A549 (cell line): Measurements from ENCODE around the gene SLU7. TPM values are rescaled to one million over a fixed set of nuclear protein-coding genes. Genes with fewer than 3 reads are reported as not detected.

Experiments used
- ATAC-seq, 2 experiments: fragments of 200-7000 bp in 1 of 2; fragments of >200 bp in 1 of 2; cut with Nextera tagmentation in 1 of 2; cut with Tn5 transposase in 1 of 2; 3 replicates each; pipeline versions ENCODE4 v1.8.0 to v1.9.1; 2018 to 2020; ENCODE audit warnings: mild to moderate bottlenecking in 1 of 2, moderate library complexity in 1 of 2
- CTCF ChIA-PET: fragments of 300-600 bp; sonication (Branson Sonifier 250); formaldehyde crosslinking; extraction: SDS; loops from one replicate; lab custom pipeline; 2021; ENCODE audit warnings: antibody characterized with exemption, inconsistent platforms; lab: Yijun Ruan, JAX
- POLR2A ChIA-PET: fragments of 350-600 bp; formaldehyde crosslinking; extraction: SDS; loops from one replicate; lab custom pipeline; 2021; ENCODE audit warnings: antibody characterized with exemption, inconsistent platforms; lab: Yijun Ruan, JAX
- DNase-seq, 2 experiments: peaks; one replicate each; pipeline versions ENCODE4 v3.0.0 to v3.0.0-alpha.2; 2011 to 2016; ENCODE audit warnings: low read depth in 1 of 2, low spot score in 1 of 2
- FAIRE-seq: peaks from 2 replicates; lab custom pipeline; 2011; peaks lifted over from hg19 to GRCh38; lab: Jason Lieb, UNC
- H3K27ac ChIP-seq, 2 experiments: fragments of >200 bp; sonication (Bioruptor Twin); formaldehyde crosslinking; 3 replicates each; pipeline ENCODE4 v1.5.1; 2016 to 2017
- H3K4me1 ChIP-seq: fragments of >200 bp; sonication (Bioruptor Twin); formaldehyde crosslinking; 3 replicates; pipeline ENCODE4 v1.6.1; 2016
- H3K4me2 ChIP-seq: fragments of >200 bp; sonication (Bioruptor Twin); formaldehyde crosslinking; 3 replicates; pipeline ENCODE4 v1.6.1; 2016
- H3K4me3 ChIP-seq: fragments of >200 bp; sonication (Bioruptor Twin); formaldehyde crosslinking; 3 replicates; pipeline ENCODE4 v1.5.1; 2016
- H3K9me3 ChIP-seq: fragments of >200 bp; sonication (Bioruptor Twin); formaldehyde crosslinking; 3 replicates; pipeline ENCODE4 v1.6.1; 2016
- BCL3 ChIP-seq: fragments of >200 bp; sonication (Bioruptor Twin); formaldehyde crosslinking; IDR thresholded peaks from 3 replicates; pipeline ENCODE4 v1.6.1; 2016
- CBX2 ChIP-seq: fragments of 200-600 bp; sonication (generic); IDR thresholded peaks from 2 replicates; pipeline ENCODE4 v1.6.1; 2016; ENCODE audit warnings: low read depth, mild to moderate bottlenecking, borderline replicate concordance
- CBX8 ChIP-seq: fragments of 200-600 bp; sonication (generic); IDR thresholded peaks from 2 replicates; pipeline ENCODE4 v1.6.1; 2016
- CEBPB ChIP-seq, 2 experiments: fragments of >200 bp in 1 of 2; sonication (Bioruptor Twin) in 1 of 2; formaldehyde crosslinking in 1 of 2; IDR thresholded peaks; 2 replicates each; pipeline ENCODE4 v1.6.1; 2012 to 2016
- CHD2 ChIP-seq: fragments of 150-350 bp; IDR thresholded peaks from 2 replicates; pipeline ENCODE4 v1.6.1; 2014; ENCODE audit warnings: low read length; ENCODE audit not compliant: partially characterized antibody
- EP300 ChIP-seq, 2 experiments: fragments of >200 bp; sonication (Bioruptor Twin); formaldehyde crosslinking; IDR thresholded peaks; 2 replicates in 1 of 2; 3 replicates in 1 of 2; pipeline ENCODE4 v1.6.1; 2016 to 2017
- ESRRA ChIP-seq: fragments of 150-350 bp; IDR thresholded peaks from 2 replicates; pipeline ENCODE4 v1.6.1; 2014; ENCODE audit warnings: mild to moderate bottlenecking, low read length, borderline replicate concordance
- FOSB ChIP-seq: fragments of 250-450 bp; sonication (Bioruptor Pico); IDR thresholded peaks from 2 replicates; pipeline ENCODE4 v1.5.0; 2020; ENCODE audit warnings: mild to moderate bottlenecking, moderate library complexity
- FOXS1 ChIP-seq: fragments of 250-450 bp; sonication (Bioruptor Pico); IDR thresholded peaks from 2 replicates; pipeline ENCODE4 v1.5.0; 2020; ENCODE audit warnings: mild to moderate bottlenecking, moderate library complexity
- GATA3 ChIP-seq: IDR thresholded peaks from 2 replicates; pipeline ENCODE4 v1.6.1; 2012; ENCODE audit warnings: borderline replicate concordance
- HOXB13 ChIP-seq: fragments of 250-450 bp; sonication (Bioruptor Pico); IDR thresholded peaks from 2 replicates; pipeline ENCODE4 v1.5.0; 2020; ENCODE audit warnings: low read depth, mild to moderate bottlenecking, moderate library complexity
- HOXB5 ChIP-seq: fragments of 250-450 bp; sonication (Bioruptor Pico); IDR thresholded peaks from 2 replicates; pipeline ENCODE4 v1.5.0; 2020; ENCODE audit warnings: mild to moderate bottlenecking, moderate library complexity
- KDM1A ChIP-seq: fragments of 200-600 bp; sonication (generic); IDR thresholded peaks from 2 replicates; pipeline ENCODE4 v1.6.1; 2016; ENCODE audit warnings: low read depth, mild to moderate bottlenecking
- MAFK ChIP-seq: fragments of 450-650 bp; IDR thresholded peaks from 2 replicates; pipeline ENCODE4 v1.6.1; 2014; ENCODE audit not compliant: partially characterized antibody
- MAZ ChIP-seq: fragments of 150-350 bp; IDR thresholded peaks from 2 replicates; pipeline ENCODE4 v1.6.1; 2014; ENCODE audit warnings: antibody characterized with exemption, low read depth, low read length, borderline replicate concordance
- NR3C1 ChIP-seq: fragments of >200 bp; sonication (Bioruptor Twin); formaldehyde crosslinking; IDR thresholded peaks from 3 replicates; pipeline ENCODE4 v1.6.1; 2017
- PHF8 ChIP-seq: fragments of 200-600 bp; sonication (generic); IDR thresholded peaks from 2 replicates; pipeline ENCODE4 v1.6.1; 2016; ENCODE audit warnings: low read depth, mild to moderate bottlenecking, antibody characterized with exemption, moderate library complexity, borderline replicate concordance
- POLR2A ChIP-seq: IDR thresholded peaks from 2 replicates; pipeline ENCODE4 v1.6.1; 2012; ENCODE audit warnings: mild to moderate bottlenecking, low read length
- RARB ChIP-seq: fragments of 250-450 bp; sonication (Bioruptor Pico); IDR thresholded peaks from 2 replicates; pipeline ENCODE4 v1.8.0; 2021; ENCODE audit warnings: mild to moderate bottlenecking, moderate library complexity
- RCOR1 ChIP-seq: fragments of 150-350 bp; IDR thresholded peaks from 2 replicates; pipeline ENCODE4 v1.6.1; 2014; ENCODE audit warnings: antibody characterized with exemption, low read length, low read depth
- REST ChIP-seq: fragments of 200-600 bp; sonication (generic); IDR thresholded peaks from 2 replicates; pipeline ENCODE4 v1.6.1; 2016; ENCODE audit warnings: antibody characterized with exemption, mild to moderate bottlenecking, moderate library complexity
- RFX5 ChIP-seq: fragments of 450-650 bp; IDR thresholded peaks from 2 replicates; pipeline ENCODE4 v1.7.1; 2014; ENCODE audit warnings: antibody characterized with exemption, mild to moderate bottlenecking, moderate library complexity
- RNF2 ChIP-seq: fragments of 200-600 bp; sonication (generic); IDR thresholded peaks from 2 replicates; pipeline ENCODE4 v1.6.1; 2016; ENCODE audit warnings: low read depth, mild to moderate bottlenecking, antibody characterized with exemption, moderate library complexity, borderline replicate concordance
- TFCP2L1 ChIP-seq: fragments of 250-450 bp; sonication (Bioruptor Pico); IDR thresholded peaks from 2 replicates; pipeline ENCODE4 v1.5.0; 2021; ENCODE audit warnings: mild to moderate bottlenecking
- WGBS: methylation state at CpG from one replicate; pipeline ENCODE4 v1.1.6; 2017; ENCODE audit errors: missing lambda C conversion rate; 5-methylcytosine and 5-hydroxymethylcytosine counted together
- polyA plus RNA-seq, 4 experiments: library from polyadenylated mRNA; depleted of rRNA in 3 of 4; stranded (reverse); fragments of >200 nt; fragmentation: RNase III in 1 of 4; extraction: RNeasy Plus Mini Kit Qiagen cat#74134 plus additional on column Dnase treatment in 1 of 4; gene quantifications; 2 replicates in 3 of 4; 3 replicates in 1 of 4; pipeline ENCODE4 v1.2.3, GENCODE V29; 2011 to 2017
- TF ChIP-seq, protein P1 (sequence below): IDR thresholded peaks from 2 replicates; pipeline ENCODE4 v1.6.1; 2012
- TF ChIP-seq, protein P2 (sequence below): fragments of >200 bp; sonication (Bioruptor Twin); formaldehyde crosslinking; IDR thresholded peaks from 2 replicates; pipeline ENCODE4 v1.6.1; 2016

SLU7 gene
- polyA plus RNA-seq, 2 of the 4 experiments (the other 2 are of a cell fraction), result 67.0 to 75.5 TPM

DNA sequence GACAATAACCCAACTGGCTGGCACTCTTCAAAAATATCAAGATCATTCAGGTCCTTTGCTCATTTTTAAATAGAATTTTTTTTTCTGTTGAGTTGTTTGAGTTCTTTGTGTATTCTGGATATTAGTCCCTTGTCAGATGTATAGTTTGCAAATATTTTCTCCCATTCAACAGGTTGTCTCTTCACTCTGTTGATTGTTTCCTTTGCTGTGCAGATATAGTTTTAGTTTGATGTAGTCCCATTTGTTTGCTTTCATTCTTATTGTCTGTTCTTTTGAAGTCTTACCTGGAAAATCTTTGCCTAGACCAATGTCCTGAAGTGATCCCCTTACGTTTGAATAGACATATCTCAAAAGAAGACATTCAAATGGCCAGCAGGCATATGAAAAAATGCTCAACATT is 25.5 kb upstream of the SLU7 start:
- ChIA-PET POLR2A (no interaction called here), CTCF (no interaction called here)
- no peak overlapping the region for H3K27ac ChIP-seq
- WGBS, result 3% methylated on average over 1 of the region's 1 CpG
- H3K4me3 ChIP-seq, result no peak overlapping the region
- TF ChIP-seq ESRRA (no peak), RNF2 (no peak), RARB (CRISPR knock-in tag) (no peak), EP300 (IDR thresholded peaks at IDR 0.05) (no peak), HOXB5 (CRISPR knock-in tag) (no peak)
- FAIRE-seq (peak; percentile 84), DNase-seq (no peak), ATAC-seq (no peak)
- H3K9me3 ChIP-seq, result no peaks in the 10 kb centered on the region
- H3K4me2 ChIP-seq, result no peak overlapping the region
- no peaks in the 10 kb centered on the region for H3K4me1 ChIP-seq

DNA sequence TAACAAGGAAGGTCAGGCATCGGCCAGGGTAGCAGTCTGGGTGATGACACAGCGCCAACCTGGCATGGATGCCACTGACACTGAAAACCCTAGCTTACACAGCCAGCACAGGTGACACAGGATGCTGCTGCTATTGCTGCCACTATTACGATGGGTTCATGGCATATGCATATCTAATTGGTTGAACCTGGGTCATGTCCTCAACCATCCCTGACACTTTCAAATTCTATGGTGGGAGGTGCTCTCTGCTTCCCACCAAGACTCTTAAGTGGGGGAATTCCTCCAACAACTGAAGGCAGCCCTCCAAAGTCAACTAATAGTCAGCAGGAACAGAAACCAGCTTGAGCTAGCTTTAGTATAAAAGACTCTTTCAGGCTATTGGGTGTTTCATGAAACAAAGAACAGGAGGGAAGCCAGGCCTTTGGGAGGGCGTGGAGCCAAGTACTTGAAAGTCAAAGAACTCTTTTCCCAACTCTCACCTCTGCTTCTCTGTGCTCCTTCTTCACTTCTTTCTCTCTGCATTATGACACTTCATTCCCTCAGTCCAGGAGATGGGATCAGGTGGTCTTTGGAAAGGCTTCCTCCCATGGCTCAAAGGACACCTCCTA is 24.0 kb upstream of the SLU7 start:
- FAIRE-seq (no peak), ATAC-seq (no peak), DNase-seq (no peak)
- H3K4me2 ChIP-seq, result no peak overlapping the region
- no peaks in the 10 kb centered on the region for H3K4me1 ChIP-seq
- H3K9me3 ChIP-seq, result no peaks in the 10 kb centered on the region
- no peak overlapping the region for H3K4me3 ChIP-seq
- POLR2A ChIA-PET, result no interaction called here
- TF ChIP-seq CBX8 (no peak), REST (no peak), RCOR1 (no peak), CBX2 (no peak), NR3C1 (no peak), BCL3 (no peak), KDM1A (no peak), PHF8 (no peak), GATA3 (no peak), TFCP2L1 (CRISPR knock-in tag) (no peak), RARB (CRISPR knock-in tag) (no peak), FOXS1 (CRISPR knock-in tag) (no peak), POLR2A (no peak)
- TF ChIP-seq, protein P1, sequence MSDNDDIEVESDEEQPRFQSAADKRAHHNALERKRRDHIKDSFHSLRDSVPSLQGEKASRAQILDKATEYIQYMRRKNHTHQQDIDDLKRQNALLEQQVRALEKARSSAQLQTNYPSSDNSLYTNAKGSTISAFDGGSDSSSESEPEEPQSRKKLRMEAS, result no peak
- H3K27ac ChIP-seq, result no peak overlapping the region
- CTCF ChIA-PET, result interaction anchor here (1.2 kb wide), 1 partner anchor 24 kb away, joined by 3 read pairs; no protein-coding TSS in a partner anchor
- 55% methylated on average over 4 of the region's 4 CpGs for WGBS

DNA sequence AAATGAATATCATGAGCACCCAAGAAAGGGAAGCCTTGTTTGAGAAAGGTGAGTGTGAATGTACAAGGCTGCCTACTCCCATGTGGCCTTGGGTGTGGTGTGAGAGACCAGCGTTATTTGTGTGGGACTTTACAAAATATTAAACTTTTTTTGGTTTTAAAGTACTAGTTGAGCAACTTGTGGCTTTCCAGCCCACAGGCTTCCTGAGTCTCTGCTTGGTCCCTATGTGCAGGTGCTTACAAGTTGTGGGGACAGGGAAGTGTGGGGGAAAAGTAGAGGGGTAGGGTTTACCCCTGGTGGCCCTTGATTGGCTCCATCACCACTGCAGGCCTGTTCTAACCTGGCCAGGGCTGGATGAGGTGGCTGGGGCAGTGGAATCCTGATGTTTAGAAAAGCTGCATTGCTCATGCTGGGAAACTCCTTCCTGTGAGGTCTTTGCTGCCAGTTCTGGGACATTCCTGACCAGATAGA is 22.5 kb upstream of the SLU7 start:
- ChIA-PET CTCF (interaction anchor here (0.7 to 5.7 kb wide), 4 partner anchors 17 to 28 kb away, joined by 3 to 139 read pairs (median 26); partner anchors contain the start of genes PTTG1 and SLU7), POLR2A (no interaction called here)
- WGBS, result 3% methylated on average over 1 of the region's 1 CpG
- H3K4me2 ChIP-seq, result no peak overlapping the region
- no peak for FAIRE-seq
- TF ChIP-seq HOXB13 (CRISPR knock-in tag) (no peak), MAFK (no peak), CHD2 (no peak), MAZ (no peak), HOXB5 (CRISPR knock-in tag) (no peak), FOSB (CRISPR knock-in tag) (no peak), CEBPB (IDR thresholded peaks at IDR 0.05) (no peak), RFX5 (no peak)
- TF ChIP-seq, protein P2, sequence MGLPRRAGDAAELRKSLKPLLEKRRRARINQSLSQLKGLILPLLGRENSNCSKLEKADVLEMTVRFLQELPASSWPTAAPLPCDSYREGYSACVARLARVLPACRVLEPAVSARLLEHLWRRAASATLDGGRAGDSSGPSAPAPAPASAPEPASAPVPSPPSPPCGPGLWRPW, result no peak
- ATAC-seq, result no peak
- no peaks in the 10 kb centered on the region for H3K4me1 ChIP-seq
- H3K4me3 ChIP-seq, result no peak overlapping the region
- H3K9me3 ChIP-seq, result no peaks in the 10 kb centered on the region
- no peak overlapping the region for H3K27ac ChIP-seq
- DNase-seq, result no peak
